Ramos (cell line): Measurements from ENCODE around the gene PPP2R5D.
"Not testable (repeated sequence)": the region's sequence is repeated elsewhere in the genome, so short reads cannot be mapped to it uniquely, and the experiment has no call there.

Experiments
- in situ Hi-C: fragments of 300-500 bp; cut with MboI; formaldehyde crosslinking; loops from one replicate; pipeline ENCODE4 v1.14.3; 2022; ENCODE audit warnings: low sequenced_read_pairs; ENCODE audit not compliant: unreplicated experiment

Gene PPP2R5D

DNA sequence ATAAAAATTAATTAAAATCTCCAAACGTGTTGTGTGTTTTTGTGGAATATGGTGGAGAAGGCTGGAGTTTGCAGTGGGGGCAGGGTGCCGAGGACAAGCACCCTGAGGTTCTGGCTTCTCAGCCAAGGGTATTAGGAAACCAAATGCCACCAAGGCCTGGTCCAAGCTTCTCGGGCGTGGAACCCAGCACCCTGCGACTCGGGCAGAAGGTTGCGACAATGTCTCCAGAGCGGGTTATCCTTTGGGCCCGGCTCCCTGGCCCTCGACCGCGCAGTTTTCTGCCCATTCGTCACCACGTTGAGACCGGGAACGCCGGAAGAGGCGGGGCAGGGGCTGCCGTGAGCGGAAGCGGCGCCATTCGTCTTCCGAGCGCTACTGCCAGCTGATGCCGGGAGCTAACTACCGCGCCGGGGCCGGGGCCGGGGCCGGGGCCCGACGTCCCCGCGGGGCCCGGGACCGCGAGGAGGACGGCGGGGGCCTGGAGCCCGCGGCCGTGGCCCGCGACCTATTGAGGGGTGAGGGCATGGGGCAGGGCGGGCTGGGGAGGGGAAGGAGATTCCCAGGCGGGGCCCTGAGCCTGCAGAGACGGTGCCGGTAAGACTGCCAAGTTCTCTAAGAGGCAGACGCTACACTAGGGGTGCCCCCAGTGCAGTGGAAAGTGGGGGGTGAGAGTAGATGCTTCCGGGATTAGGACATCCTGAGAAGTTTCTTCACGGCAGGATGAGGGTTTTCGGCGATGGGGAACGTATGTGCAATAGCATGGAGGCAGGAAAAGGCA is 37.1 kb downstream of the PPP2R5D start, which contains the start of gene RRP36:
Gene RRP36, plus strand, starts transcription at position 354 of the 778 bp plus-strand sequence. Its CDS starts 32 bp downstream, at position 386.
- in situ Hi-C loops: no loop called here

DNA sequence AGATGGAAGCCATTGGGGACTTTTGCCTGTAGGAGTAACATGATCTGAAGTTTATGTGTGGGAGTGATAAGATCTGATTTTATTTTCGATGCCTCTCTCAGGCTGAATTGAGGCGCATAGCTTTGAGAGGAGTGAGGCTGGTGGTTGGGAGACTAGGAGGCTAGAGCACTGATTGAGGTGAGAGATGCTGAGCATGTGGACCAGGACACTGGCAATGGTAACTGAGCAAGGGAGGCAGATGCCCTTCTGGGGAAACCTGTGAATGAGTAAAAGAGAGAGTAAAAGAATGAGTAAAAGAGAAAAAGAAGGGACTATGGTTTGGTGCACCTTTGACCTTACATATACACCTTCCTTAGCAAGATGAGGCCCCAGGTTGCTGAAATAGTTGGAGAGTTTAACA is 40.1 kb downstream of the PPP2R5D start:
- in situ Hi-C loops: no loop called here

DNA sequence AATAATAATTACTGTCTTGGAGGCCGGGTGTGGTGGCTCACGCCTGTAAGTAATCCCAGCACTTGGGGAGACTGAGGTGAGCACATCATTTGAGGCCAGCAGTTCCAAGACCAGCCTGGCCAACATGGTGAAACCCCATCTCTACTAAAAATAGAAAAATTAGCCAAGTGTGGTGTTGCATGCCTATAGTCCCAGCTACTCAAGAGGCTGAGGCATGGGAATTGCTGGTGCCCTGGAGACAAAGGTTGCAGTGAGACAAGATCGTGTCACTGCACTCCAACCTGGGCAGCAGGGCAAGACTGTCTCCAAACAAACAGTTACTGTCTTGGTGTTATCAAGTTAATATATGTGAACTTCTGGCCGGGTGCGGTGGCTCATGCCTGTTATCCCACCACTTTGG is 42.0 kb downstream of the PPP2R5D start:
- in situ Hi-C loops: no loop called here

DNA sequence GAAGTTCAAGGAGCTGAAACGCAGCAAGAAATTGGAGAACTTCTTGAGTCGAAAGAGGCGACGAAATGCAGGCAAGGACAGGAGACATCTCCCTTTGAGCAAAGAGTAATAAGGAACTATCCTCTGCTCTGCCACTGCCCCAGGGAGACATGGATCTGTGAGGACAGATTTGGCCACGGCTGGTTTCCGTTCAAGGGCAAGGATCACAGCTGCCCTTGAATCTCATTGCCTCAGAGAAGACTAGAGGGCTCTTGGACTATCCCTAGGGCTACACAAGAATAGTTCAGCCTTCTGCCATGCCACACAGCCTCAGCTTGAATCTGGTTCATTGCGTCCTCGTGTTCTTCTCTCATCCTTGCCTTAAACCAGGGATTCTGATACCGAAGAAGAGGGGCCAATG is 44.8 kb downstream of the PPP2R5D start:
- in situ Hi-C loops: no loop called here

DNA sequence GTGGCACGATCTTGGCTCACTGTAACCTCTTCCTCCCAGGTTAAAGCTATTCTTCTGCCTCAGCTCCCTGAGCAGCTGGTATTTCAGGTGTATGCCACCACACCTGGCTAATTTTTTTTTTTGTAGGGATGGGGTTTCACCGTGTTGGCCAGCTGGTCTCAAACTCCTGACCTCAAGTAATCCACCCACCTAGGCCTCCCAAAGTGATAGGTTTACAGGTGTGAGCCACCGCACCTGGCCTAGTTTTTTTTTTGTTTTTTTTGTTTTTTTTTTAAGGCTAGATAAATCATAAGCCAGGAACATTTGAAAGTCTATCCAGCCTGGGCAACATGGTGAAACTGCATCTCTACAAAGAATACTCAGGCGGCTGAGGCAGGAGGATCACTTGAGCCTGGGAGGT is 48.0 kb downstream of the PPP2R5D start:
- in situ Hi-C loops: no loop called here

DNA sequence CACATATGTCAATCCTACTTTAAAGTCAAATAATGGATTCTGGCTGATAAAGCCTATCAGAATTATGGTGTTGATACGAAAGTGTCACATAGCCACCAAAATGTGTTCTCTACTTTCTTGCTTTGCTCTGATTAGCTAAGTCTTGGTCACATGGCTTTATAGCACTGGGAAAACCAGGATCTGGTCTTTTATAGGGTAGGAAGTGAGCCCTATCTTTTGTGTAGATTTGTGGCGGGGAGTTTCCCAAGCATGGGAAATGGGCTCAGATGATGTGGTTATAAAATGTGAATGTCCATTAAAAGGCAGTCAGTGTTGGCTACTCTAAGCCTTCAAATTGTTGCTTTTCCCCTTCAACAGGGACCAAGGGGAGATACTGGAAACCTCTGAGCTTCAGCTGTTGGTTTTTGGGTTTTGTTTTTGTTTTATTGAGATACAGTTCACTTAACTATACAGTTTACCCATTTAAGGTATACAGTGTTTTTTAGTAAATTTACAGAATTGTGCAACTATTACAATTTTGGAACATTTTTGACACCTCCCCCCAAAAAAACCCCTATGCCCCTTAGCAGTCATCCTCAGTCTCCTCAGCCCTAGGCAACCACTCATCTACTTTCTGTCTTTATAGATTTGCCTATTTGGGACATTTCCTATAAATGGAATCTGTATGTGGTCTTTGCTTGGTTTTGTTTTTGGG is 49.3 kb downstream of the PPP2R5D start:
- in situ Hi-C loops: no loop called here

DNA sequence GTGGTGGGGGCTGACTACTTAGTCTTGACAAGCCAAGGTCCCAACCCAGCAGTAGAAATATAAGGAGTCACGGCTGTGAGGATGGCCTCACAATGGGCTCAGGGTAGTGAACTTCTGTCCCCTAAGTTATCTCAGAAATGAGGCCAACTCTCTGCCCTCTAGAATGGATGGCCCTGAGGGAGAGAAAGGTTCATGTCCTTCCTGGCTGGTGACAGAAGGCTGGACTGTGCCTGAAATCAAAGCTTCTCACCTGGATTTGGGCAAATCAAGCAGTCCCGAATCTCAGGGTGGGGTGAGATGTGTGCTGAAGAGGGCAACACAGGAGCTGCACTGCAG is 49.8 kb downstream of the PPP2R5D start:
- in situ Hi-C loops: no loop called here

DNA sequence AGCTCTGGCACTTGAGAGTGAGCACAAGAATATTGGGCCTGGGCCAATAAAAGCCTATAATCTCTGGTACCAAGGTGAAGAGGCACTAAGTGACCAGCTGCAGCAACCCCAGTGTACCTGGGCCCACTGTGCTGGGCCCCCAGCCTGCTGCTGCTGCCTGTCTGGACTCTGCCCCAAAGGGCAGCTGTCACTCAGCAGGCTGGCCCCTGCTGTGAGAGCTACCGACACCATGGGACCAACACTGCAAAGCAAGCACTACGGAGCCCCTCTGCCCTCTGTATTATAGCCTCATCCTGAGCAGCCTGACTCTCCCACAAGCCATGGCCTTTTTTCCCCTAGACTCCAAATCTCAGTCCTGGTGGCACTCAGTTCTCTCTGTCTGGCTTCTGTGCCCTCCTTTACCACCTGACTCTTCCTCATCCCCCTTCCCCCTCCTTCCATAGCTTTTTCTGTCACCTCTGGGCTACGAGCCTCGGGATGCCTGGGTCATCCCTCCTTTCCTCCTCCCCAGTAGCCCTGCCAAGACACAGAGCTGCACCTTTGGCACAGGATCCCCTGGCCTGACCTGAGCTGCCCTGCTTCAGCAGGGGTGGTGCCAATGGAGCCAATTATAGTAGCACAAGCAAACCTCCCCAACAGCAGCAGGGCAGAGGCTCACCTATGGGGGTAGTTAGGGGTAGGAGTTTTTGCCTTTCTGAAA is 51.3 kb downstream of the PPP2R5D start:
- in situ Hi-C loops: no loop called here

DNA sequence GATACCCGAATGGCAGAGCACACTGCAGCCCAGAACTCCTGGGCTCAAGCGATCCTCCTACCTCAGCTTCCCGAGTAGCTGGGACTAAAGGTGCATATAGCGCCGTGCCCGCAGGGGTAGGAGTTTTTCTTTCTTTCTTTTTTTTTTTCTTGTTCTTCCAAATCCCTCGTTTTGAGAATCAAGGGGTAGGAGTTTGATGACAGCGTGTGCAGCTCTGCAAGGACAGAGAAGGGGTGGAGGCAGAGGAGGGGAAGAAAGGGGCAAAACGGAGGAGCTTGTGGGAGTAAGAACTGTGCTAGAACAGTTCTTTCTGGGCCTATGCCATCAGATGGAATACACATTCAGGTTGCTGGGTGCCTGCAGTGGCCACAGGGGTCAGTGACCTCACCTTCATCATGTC is 52.3 kb downstream of the PPP2R5D start:
- in situ Hi-C loops: no loop called here

DNA sequence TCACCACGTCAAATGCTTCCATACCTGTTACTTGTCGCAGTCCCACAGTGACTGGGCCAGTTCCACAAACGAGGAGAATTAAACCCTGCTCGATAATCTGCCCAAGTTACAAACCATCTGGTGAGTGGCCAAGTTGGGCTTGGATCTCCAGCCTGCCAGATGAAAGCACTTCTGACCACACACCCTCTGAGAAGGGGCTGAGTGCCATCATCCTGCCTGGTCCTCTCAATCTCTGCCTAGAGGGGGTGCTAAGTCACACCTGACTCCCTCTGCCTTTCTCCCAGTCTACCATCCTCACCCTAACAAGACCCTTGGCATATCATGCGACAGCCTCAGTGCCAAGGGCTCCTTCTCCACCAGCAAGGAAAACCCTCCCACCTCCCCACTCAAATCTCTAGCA is 52.8 kb downstream of the PPP2R5D start:
- in situ Hi-C loops: no loop called here

DNA sequence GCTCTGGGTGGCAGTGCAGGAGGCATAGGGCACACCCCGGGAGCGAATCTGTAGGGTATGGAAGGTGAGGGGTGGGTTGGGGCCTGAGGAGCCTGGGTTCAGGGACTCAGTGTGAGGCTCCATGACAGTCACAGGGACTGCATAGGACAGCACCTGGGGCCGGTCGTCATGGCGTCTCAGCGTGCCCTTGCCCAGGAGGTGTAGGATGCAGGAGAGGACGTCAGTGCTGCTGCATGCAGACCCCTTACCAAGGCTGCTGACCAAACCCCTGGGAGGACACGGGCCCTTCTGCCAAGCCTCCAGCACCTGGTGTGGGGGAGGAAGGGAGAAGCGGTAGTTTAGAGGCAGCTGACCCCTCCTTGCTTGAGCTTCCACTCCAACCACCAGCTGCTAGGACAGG is 53.3 kb downstream of the PPP2R5D start:
- in situ Hi-C loops: no loop called here

DNA sequence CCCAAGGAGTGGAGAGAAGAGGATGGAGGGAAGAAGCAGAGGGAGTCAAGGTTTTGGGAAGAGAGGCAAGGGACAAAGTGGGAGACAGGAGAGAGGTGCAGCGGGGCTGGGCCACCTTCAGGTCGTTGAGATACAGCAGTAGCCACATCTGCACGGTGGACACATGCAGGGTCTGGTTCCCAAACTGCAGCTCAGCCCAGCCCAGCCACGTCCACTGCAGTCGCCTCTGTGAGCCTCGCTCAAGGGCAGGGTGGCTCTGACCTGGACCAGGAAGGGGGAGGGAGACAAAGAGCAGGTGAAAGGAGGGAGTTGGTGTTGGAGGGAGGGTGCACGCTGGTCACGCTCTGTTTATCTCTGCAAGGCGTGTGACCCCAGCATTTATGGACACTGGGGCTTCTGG is 54.4 kb downstream of the PPP2R5D start:
- in situ Hi-C loops: no loop called here

DNA sequence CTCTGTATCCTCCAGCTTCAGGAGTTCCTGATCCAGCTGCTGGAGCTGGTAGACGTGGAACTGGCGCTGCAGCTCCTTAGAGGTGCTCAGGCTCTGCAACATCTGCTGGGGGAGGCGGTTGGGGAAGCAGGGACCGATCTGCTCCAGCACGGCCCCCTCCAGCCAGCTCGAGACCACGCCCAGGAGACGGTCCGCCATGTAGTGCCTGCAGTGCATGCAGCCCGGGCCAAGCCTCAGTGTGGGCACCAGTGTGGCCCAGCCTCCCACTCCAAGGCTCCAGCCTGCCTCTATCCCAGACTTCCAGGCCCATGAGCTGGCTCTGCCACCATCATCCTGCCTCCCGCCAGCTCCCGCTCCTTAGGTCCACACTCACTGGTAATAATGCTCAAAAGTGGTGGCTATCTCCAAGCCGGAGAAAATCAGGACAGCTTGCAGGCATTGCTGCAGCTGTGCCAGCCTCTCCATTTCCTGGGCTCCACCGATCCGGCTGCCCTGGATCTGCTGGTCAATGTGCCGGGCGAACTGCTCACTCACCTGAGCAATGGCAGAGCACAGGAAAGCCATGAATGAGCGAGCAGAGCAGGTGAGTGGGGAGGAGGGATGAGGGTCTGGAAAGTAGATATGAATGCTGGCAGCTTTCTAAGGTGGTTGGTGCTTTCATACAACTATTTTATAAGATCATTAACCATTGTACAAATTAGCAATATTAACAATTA is 56.3 kb downstream of the PPP2R5D start:
- in situ Hi-C loops: no loop called here

DNA sequence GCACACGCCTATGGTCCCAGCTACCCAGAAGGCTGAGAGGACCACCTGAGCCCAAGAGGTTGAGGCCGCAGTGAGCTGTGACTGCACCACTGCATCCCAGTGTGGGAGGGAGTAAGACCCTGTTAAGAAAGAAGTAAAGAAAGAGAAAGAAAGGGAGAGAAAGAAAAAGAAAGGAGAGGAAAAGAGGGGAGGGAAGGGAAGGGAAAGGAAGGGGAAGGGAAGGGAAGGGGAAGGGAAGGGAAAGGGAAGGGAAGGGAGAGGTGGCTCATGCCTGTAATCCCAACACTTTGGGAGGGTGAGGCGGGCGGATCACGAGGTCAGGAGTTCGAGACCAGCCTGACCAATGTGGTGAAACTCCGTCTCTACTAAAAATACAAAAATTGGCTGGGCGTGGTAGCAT is 57.1 kb downstream of the PPP2R5D start:
- in situ Hi-C loops: not testable (repeated sequence)

DNA sequence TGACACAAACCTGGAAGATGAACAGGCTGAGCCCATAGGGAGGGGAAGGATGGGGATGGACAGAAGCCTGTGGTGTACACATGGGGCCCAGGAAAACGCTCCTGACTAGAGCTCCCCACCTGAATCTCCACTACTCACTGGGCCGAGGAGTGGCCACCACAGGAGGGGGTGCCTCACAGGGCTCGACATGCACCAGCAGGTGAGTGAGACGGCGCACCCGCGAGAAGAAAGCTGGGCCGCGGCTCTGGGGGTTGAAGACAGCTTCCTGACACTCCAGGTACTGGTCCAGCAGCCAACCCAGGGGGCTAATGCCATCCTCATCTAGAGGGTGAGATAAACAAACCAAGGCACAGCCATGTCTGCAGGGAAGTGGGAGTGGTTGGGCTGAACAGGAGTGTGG is 58.9 kb downstream of the PPP2R5D start:
- in situ Hi-C loops: no loop called here

DNA sequence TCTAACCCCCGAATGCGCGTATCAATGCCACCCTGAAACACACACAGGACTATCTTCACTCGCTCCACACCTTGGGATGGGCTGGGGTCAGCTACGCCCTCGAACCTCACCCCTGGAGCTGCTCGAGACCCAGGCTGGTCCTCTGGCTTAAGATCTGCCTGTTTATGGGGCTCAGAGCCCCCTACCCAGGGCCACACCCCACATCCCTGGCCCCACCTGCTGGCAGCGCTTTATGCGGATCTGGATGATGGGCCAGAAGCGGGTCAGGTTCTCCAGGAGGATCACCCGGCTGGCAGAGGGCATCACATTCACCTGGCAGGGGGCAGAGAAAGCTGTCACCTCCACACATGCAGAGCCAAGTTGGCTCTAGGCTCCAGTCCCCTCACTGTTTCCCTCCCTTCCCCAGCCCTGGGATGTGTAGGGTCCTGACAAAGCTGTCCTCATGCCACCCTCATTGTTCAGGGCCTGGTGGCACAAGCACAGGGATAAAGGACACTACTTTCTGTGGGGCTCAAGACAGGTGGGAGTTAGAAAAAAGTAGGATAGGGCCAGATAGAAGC is 61.1 kb downstream of the PPP2R5D start:
- in situ Hi-C loops: no loop called here

DNA sequence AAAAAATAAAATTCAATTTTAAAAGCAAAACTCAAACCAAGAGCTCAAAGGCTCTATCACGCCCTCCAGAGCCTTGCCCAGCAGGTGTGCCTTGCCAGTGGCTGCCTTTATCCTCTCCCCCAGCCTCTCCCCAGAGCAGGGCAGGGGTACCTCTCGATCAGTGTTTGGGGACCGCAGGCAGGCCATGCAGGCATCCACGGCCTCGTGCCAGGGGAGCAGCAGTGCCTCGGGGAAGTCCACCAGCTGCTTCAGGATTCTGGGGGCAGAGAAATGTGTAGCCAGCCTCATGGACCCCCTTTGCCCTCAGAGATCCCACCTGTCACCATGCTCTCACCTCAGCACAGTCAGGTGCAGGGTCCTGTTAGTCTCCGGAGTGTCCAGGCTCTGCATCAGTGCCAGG is 63.6 kb downstream of the PPP2R5D start:
- in situ Hi-C loops: no loop called here

DNA sequence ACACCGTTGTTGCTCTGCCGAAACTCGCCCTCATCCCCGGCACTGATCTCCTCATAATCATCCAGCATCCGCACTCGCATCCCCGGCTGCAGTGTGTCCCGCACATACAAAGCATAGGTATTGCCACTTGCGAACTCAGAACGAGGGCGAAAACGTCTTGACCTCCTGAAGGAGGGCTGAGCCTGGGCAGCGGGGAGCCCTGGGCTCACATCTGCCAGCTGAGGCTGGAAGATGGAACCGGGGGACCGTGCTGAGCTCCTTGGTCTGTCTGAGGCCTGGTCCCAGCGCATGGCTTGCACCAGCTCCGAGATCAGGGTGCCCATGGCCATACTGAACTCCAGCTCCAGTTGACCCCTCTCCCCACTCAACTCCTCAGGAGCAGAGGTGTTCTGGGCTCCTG is 66.6 kb downstream of the PPP2R5D start:
- in situ Hi-C loops: no loop called here

DNA sequence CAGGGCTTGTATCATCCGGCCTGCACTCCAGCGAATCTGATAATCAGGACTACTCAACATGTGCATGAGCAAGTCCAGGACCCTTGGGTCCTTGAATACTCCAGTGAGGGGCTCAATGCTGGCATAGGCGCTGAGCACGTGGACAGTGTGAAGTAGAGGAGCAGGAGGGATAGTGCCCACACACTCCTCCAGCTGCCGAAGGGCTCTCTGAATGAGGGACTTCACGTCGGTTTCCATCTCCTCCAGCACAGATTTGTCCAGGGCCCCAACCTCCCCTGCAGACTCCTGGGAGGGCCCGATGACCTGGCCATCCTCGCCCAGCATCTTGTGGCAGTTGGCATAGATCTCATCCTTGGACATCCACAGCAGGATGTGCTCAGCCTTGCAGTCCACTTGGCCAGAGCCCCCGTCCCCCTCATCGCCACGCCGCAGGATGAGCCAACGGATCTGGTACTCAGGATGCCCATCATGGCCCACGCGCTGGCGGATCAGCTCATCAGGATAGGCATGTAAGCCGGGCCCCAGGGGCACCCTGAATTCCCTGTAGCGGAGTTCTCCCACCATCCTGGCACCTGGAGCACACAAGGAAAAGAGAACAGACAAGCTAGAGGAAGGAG is 68.0 kb downstream of the PPP2R5D start:
- in situ Hi-C loops: no loop called here
